WTC11 (cell line): Measurements from ENCODE around the gene ENTREP1. TPM values are rescaled to one million over a fixed set of nuclear protein-coding genes. Genes with fewer than 3 reads are reported as not detected.
"Not testable (repeated sequence)": the region's sequence is repeated elsewhere in the genome, so short reads cannot be mapped to it uniquely, and the experiment has no call there.

Source experiments
- ATAC-seq: fragments of 200-7000 bp; cut with Tn5 transposase; 2 replicates; pipeline ENCODE4 v1.10.0; 2021; ENCODE audit warnings: mild to moderate bottlenecking, moderate library complexity
- CTCF ChIA-PET: fragments of 300-600 bp; sonication (Branson Sonifier 250); formaldehyde crosslinking; loops from one replicate; lab custom pipeline; 2021; ENCODE audit warnings: antibody characterized with exemption; lab: Charles Lee
- POLR2A ChIA-PET: fragments of 350-600 bp; sonication (Branson Sonifier 250); formaldehyde crosslinking; loops from one replicate; lab custom pipeline; 2021; ENCODE audit warnings: antibody characterized with exemption; lab: Charles Lee
- DNase-seq: peaks from one replicate; pipeline ENCODE4 v3.0.0; 2021; ENCODE audit warnings: low spot score
- H3K27ac Mint-ChIP-seq: 2 replicates; pipeline ENCODE4 v1.8.0; 2021; ENCODE audit warnings: mixed read lengths
- H3K27me3 Mint-ChIP-seq: 2 replicates; pipeline ENCODE4 v1.8.0; 2021; ENCODE audit warnings: low read depth, mild to moderate bottlenecking, moderate library complexity, mixed read lengths
- H3K36me3 Mint-ChIP-seq: 2 replicates; pipeline ENCODE4 v1.8.0; 2021; ENCODE audit warnings: mixed read lengths
- H3K4me1 Mint-ChIP-seq: 2 replicates; pipeline ENCODE4 v1.8.0; 2022; ENCODE audit warnings: mixed read lengths
- H3K4me3 Mint-ChIP-seq: 2 replicates; pipeline ENCODE4 v1.8.0; 2021; ENCODE audit warnings: mild to moderate bottlenecking, moderate library complexity, mixed read lengths
- H3K9me3 Mint-ChIP-seq: 2 replicates; pipeline ENCODE4 v1.8.0; 2021; ENCODE audit warnings: mixed read lengths
- total RNA-seq: library from RNA; stranded (reverse); gene quantifications from 3 replicates; pipeline ENCODE4 v1.2.3, GENCODE V29; 2021

Gene ENTREP1
- total RNA-seq, 1 experiment from 2014 or later, result 22.4 TPM

DNA sequence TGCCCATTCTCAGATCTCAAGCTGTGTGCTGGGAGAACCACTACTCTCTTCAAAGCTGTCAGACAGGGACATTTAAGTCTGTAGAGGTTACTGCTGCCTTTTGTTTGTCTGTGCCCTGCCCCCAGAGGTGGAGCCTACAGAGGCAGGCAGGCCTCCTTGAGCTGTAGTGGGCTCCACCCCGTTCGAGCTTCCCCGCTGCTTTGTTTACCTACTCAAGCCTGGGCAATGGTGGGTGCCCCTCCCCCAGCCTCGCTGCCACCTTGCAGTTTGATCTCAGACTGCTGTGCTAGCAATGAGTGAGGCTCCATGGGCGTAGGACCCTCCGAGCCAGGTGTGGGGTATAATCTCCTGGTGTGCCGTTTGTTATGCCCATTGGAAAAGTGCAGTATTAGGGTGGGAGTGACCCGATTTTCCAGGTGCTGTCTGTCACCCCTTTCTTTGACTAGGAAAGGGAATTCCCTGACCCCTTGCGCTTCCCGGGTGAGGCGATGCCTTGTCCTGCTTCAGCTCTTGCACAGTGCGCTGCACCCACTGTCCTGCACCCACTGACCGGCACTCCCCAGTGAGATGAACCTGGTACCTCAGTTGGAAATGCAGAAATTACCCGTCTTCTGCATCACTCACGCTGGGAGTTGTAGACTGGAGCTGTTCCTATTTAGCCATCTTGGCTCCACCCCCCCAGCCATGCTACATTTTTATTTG, 115.4 kb downstream of the ENTREP1 start:
- ATAC-seq, DNase-seq, H3K4me1 Mint-ChIP-seq, H3K27ac Mint-ChIP-seq, POLR2A ChIA-PET, CTCF ChIA-PET, H3K4me3 Mint-ChIP-seq, H3K27me3 Mint-ChIP-seq: not testable (repeated sequence)
- H3K36me3 Mint-ChIP-seq, result peaks cover 20% of the 10 kb centered on the region
- peaks cover 16% of the 10 kb centered on the region for H3K9me3 Mint-ChIP-seq

Other genes starting within 250 kb of the ENTREP1 start
- gene TJP2, start 150.9 kb upstream of the ENTREP1 start, total RNA-seq, result 155 to 159 TPM (median 156 TPM) in 3 replicates